Superior temporal gyrus (tissue), 1 donor: ENCODE results near the gene ERVFRD-1.
"Not testable (repeated sequence)": the region's sequence is repeated elsewhere in the genome, so short reads cannot be mapped to it uniquely, and the experiment has no call there.

Experiments used
- DNase-seq: peaks from one replicate; pipeline ENCODE4 v3.0.0-alpha.2; 2016; ENCODE audit errors: extremely low spot score

ERVFRD-1 gene

DNA sequence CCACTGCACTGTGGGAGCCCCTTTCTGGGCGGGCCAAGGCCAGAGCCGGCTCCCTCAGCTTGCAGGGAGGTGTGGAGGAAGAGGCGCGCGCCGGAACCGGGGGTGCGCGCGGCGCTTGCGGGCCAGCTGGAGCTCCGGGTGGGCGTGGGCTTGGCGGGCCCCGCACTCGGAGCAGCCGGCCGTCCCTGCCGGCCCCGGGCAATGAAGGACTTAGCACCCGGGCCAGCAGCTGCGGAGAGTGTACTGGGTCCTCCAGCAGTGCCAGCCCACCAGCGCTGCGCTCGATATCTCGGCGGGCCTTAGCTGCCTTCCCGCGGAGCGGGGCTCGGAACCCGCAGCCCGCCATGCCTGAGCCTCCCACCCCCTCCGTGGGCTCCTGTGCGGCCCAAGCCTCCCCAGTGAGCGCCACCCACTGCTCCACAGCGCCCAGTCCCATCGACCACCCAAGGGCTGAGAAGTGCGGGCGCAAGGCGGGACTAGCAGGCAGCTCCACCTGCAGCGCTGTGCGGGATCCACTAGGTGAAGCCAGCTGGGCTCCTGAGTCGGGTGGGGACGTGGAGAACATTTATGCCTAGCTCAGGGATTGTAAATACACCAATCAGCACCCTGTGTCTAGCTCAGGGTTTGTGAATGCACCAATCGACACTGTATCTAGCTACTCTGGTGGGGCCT lies 24.2 kb downstream of the ERVFRD-1 start:
- DNase-seq, result not testable (repeated sequence)

DNA sequence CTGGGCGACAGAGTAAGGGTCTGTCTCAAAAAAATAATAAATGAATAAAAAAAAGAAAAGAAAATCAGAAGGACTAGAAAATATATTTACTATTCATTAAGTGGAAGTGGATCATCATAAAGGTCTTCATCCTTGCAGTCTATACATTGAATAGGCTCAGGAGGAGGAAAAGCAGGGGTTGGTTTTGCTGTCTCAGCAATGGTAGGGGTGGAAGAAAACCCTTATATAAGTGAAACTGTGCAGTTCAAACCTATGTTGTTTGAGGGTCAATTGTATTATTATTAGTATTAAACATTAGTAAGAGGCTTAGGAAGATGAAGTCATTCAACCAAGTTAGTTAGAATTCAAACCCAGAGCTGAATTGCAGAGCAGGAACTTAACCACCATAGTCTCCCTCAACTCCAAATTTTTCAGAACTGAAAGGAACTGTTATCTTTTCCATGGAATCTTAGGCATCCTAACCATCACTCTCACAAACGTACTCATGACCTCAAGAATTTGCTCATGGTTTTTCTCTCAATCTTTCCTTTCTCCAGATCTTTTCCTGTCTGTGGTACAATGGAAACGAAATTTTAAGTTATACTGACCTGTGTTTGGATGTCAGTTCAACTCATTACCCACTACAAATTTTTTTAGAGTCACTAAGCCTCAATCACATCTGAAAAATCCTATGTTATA lies 25.6 kb downstream of the ERVFRD-1 start:
- no peak for DNase-seq

DNA sequence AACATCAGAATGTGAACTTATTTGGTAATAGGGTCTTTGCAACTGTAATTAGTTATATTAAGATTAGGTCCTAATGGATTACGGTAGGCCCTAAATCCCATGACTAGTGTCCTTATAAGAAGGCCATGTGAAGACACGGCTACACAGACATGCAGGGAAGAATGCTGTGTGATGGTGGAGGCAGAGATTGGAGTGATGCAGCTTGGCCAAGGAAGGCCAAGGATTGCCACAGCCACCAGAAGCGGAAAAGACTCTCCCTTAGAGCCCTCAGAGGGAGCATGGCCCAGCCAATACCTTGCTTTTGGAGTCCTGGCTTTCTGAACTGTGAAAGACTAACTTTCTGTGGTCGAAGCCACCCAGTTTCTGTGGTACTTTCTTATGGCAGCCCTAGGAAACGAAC lies 27.6 kb downstream of the ERVFRD-1 start:
- no peak for DNase-seq

DNA sequence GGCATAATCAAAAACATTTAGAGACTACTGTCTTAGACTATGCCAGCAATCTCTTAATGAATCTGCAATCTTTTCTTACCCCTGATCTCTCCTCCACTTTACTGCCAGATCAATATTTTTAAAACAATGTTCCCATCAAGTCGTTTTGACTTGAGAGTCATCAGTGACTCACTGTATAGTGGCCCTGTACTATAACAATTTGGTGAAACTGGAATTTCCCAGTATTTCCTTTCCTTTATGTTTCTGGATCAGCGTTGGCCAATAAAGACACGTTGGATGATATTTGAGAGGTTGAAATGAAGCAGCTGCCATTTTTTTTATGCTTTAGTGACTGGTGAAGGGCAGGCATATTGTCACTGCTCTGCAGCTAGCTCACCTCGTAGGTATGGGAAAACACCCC lies 28.0 kb downstream of the ERVFRD-1 start:
- DNase-seq, result no peak

DNA sequence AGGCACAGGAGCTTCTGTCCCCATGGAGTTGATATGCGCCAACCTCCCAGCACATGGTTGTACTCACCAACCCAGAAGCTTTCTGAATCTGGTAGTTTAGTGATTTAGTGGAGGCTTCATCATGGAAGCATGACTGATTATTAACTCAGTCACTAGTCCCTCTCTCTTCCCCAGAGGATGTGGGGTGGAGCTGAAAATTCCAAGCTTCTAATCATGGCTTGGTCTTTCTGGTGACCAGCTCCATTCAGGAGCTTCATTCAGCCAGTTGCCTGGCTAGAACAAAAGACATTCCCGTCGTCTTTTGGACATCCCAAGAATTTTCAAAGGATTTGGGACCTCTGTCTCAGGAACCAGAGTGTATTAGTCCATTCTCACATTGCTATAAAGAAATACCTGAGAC lies 31.2 kb downstream of the ERVFRD-1 start:
- DNase-seq, result no peak

DNA sequence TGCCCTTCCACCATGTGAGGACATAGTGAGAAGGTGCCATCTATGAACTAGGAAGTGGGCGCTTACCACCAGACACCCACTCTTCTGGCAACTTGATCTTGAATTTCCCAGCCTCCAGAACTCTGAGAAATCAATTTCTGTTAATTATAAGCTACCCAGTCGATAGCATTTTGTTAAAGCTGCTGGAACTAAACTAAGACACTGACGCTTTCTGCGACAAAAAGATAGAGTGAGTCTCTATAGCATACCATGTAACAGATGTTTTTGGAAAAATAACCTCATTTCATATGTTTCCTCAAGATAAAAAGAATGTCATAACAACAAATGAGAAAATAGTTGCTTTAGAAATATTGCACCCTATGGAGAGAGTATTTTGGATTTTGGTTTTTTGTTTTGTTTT lies 33.3 kb downstream of the ERVFRD-1 start:
- DNase-seq, result no peak

DNA sequence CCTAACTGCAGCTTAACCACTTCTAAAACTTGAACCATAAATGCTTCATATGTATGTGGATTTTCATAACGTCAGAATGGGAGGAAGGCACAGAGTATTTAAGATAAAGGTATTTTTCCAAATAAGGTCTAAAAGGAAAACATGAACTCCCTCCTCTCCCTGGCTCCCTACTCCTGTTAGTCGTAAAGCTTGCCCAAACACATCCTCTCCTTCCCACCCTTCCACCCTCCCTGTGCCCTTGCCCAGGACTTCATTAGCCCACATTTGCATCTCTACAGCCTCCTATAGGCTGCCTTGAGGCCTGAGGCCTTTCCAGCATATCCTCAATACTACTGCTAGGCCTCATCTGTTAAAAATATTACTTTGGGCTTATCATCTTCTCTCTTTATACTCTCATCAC lies 35.0 kb downstream of the ERVFRD-1 start:
- DNase-seq, result no peak

DNA sequence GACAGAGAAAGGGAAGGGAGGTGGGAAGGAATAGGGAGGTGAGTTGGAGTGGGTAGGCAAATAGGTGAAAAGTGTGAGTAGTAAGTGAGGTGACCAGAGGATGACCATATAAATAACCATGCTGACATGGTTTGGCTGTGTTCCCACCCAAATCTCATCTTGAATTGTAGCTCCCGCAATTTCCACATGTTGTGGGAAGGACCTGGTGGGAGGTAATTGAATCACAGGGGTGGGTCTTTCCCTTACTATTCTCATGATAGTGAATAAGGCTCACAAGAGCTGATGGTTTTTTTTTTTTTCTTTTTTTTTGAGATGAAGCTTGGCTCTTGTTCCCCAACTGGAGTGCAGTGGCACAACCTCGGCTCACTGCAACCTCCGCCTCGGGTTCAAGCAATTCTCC lies 39.4 kb downstream of the ERVFRD-1 start:
- DNase-seq, result no peak

DNA sequence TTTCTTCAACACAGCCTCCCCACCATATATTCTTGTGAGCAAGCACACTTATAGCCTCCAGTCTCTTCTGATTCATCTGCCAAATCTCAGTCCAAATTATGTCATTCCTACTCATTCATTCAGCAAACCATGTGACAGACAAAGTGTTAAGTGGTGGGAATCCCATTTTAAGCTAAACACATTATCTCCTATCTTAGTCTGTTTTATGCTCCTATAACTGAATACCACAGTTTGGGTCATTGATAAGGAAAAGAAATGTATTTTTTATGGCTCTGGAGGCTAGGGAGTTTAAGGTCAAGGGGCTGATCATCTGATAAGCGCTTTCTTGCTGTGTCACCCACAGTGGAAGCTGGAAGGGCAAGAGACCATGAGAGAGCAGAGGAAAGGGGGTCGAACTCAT lies 41.8 kb downstream of the ERVFRD-1 start:
- DNase-seq, result no peak

DNA sequence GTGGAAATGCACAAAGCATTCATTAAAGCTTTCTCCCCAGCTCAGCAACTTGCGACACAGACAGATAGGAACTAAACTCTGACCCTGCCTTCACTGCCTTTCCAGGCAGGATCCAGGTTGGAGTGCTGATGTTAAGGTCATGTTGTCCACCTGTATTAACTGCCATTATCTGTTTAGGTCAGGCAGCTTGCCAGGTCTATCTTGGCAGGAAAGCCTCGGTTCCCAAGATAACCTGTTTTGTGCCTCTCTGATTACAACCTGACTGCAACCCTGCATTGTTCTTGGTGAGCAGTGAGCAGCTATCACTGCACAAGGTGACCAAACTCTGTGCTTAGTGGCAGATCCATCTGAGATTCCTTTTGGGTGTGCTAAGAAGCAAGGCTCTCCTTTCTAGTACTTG lies 44.2 kb downstream of the ERVFRD-1 start:
- no peak for DNase-seq

DNA sequence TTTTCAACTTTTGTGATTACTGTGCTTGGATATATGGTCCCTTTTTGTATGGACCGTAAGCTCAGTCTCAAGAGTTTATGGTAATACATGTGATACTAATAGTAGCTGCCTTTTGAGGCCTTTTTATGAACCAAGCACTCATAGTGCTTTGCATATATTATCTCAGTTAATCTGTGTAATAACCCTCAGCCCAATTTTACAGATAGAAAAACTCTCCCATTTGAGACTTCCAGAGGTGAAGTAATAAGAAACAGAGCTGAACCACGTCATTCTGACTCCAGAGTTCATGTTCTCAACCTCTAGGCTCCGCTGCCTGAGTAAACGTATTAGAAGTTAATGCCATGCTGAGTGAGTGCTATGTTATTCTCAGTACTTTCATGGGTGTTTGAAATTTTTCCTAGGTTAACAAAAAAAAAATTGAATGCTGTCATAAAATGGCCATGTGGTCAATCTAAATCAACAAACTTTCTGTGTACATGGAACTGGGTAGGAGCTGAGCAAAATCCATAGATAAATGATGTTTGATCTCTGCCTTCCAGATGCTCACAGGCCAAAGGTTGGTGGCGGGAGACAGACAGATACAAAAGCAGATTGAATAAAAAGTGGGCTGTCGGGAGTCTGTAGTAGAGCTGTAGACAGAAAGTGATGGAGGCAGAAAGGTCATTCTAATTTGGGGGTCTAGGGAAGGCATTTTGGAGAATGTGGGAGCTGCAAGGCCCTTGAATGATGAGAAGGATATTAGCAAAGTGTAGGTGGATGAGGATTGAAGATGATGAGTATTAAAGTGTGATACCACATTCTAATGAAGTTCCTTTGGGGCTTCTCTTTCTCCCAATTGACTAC lies 44.8 kb downstream of the ERVFRD-1 start:
- DNase-seq, result no peak

DNA sequence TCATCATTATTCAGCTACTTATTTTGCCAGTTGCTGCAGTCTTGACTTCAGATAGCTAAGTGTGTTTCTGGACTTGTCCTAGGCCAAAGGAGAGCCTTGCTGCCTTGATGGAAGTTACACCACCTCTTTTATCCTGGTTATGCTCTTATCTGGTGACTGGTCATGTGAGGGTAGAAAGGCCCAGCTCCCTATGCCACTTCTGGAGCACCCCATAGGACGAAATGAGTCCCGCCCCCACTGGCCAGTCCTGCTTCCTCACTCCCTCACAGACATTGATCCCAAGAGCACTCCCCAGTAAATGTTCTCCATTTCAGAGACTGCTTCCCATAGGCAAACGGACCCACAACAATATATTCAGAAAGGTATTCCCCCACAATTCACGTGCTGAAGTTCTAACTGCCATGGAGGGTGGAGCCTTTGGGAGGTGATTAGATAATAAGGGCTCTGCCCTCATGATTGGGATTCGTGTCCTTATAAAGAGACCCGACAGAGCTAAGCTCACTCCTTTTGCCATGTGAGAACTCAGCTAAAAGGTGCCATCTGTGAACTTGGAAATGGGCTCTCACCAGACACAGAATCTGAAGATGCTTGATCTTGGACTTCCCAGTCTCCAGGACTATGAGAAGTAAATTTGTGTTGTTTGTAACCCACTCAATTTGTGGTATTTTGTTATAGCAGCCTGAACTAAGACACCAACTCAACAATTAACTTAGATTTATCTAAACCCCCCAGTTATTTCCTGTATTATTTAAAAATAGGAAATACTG lies 45.9 kb downstream of the ERVFRD-1 start:
- no peak for DNase-seq

DNA sequence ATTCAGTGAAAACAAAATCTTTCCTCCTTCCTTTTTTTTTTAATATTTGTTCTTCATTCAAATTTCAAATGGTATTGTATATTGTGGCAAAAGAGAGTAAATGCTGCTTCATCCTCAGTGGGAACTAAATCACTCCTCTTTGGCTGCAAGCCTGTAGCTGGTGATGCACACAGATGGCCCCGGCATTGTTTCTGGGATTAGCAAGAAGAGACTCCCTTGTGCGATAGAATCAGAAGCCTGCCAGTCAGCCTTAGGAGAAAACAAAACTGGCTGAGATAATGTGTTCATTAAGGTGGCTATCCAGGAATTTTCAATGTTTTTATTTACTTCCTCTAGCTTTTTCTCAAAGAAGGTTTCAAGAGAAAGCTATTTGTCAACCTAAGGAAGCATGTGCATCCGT lies 46.7 kb downstream of the ERVFRD-1 start:
- peak; percentile 86 for DNase-seq

DNA sequence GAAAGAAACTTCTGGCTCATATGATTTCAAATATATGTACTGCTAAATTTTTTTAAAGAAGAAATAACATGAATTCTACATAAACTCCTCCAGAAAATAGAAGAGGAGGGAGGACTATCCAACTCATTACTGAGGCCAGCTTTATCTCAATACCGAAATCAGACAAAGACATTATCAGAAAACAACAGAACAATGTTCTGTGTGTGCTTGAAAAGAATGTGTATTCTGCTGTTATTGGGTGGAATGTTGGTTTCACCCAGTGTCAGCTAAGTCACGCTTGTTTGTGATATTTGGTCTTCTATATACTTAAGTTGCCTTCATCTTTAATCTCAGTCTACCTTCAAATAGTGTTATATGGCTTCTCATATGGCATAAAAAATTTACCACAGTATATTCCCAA lies 48.8 kb downstream of the ERVFRD-1 start:
- peak; percentile 72 for DNase-seq

DNA sequence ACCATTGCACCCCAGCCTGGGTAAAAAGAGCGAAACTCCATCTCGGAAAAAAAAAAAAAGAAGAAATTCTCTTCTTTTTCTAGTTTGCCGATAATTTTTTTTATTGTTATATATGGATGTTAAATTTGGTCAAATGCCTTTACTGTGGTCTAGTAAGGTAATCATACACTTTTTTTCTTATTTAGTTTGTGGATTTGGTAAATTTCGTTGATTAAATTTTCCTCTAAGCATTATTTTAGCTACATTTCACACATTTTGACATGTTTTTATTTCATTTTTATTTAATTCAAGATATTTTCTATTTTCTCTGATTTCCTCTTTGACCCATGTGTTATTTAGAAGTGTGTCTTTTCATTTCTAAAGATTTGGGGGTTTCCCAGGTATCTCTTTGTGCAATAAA lies 49.4 kb downstream of the ERVFRD-1 start:
- DNase-seq, result no peak

DNA sequence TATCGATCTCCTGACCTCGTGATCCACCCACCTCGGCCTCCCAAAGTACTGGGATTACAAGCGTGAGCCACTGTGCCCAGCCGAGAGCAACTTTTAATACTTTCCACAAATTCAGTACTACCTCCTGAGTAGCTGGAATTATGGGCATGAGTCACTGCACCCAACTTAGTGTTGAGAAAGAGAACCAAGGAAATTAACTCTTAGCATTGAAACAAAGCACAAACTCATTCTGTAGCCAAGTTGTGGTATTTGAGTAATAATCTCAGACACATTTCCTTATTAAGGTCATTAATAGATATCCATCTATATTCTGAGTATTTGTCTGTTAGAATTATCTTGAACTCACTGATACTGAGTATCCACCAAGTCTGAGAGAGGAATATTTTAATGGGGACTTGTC lies 53.1 kb downstream of the ERVFRD-1 start:
- no peak for DNase-seq

DNA sequence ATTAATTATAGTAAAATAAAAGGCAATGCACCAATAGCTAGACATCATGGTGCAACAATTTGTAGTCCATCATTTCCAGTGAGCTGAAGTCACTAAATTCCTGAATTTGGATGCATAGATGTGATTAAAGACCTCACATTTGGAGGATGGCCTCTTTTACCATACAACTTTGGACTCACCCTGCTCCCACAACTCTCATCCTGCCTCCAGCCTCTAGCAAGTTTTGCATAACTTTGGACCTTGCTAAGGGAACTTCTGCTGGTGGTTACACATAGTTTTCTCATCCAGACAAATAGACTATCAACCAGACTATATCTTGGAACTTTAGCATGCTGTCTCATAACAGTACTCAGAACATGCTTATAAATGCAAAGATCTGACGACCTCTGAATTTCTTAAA lies 54.7 kb downstream of the ERVFRD-1 start:
- DNase-seq, result no peak

DNA sequence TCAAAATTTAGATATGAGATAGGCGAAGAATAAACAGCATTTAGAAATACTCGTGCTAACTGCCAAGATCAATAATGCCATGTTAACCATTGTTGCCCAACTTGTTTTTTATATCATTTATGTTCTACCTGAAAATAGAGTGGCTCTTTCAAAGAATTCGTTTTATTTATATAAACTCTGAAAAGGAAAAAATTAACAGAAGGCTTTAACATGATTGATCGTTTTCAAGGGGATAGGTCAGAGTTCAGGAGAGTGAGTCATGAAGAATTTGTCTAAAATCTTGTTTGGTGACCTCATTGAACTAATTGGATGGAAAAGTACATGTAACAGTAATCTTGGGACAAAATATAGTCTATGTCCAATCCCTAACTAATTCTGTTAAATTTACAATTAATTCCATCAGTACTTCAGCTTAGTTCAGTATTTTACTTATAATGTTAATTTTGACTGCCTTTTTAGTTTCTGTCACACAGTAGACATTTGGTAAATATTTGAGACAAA lies 56.3 kb downstream of the ERVFRD-1 start:
- DNase-seq, result no peak

DNA sequence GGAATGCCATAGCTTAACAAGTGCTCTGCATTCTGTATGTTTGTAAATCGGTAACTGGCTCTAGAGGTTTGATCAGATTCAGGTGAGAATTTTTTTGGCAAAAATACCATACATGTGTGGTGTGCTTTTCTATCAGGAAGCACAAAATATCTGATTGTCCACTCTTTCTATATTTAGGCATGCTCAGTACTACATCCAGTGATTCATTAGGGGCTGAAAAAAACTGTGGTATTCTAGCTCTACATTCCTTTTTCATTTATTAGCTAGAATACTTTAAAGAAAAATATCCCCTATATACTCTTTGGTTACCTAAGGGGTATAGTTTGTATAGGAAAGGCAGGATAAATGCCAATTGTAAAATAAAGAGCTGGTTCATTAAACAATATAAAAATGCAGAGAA lies 56.8 kb downstream of the ERVFRD-1 start:
- DNase-seq, result no peak

DNA sequence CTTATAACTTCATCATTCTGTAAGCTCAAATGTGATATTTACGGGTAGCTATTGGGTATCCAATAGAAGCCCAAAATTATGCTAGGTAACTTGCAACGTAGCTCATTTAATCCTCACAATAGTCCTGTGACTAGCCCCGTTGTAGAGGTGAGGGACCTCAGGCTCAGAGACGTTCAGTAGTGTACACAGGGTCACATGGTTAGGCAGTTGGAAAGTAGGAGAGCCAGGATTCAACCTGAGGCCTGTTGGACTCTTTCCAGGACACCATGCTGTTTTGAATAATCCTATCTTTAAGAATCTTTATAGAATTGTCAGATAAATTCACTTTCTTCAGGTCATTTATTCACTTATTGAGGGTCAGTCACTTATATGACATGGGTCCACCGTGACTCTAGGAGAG lies 58.2 kb downstream of the ERVFRD-1 start:
- no peak for DNase-seq
